DMS79 (cell line): ENCODE results near the gene SPARCL1.
"Not testable (repeated sequence)": the region's sequence is repeated elsewhere in the genome, so short reads cannot be mapped to it uniquely, and the experiment has no call there.

Source experiments
- DNase-seq: peaks from one replicate; lab custom pipeline; 2025; lab: John Stamatoyannopoulos, UW

Gene SPARCL1

GRCh38 chr4:87499403-87500091 lies 29.6 kb downstream of the SPARCL1 start:
- DNase-seq: no peak

DNA sequence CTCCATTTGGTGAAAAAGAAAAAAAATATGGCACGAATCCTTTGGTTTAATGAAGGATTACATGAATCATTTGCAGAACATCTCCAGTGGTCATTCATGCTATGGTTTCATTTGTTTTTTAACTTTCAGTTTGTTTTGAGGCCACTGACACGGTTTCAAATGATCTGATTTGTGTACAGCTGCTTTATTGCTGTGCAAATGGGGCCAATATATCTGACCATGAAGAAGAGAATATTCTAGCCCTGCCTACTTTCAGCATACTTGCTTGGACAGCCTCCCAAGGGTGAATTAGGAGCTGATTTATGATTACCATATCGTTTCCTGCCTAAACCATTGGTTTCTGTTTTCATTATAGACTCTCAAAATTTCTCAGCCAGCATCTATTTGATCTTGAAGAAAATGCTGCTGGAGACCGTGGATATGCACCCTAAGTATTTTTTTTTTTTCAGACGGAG lies 30.7 kb downstream of the SPARCL1 start:
- no peak for DNase-seq

GRCh38 chr4:87497578-87497977 lies 31.6 kb downstream of the SPARCL1 start:
- no peak for DNase-seq

DNA sequence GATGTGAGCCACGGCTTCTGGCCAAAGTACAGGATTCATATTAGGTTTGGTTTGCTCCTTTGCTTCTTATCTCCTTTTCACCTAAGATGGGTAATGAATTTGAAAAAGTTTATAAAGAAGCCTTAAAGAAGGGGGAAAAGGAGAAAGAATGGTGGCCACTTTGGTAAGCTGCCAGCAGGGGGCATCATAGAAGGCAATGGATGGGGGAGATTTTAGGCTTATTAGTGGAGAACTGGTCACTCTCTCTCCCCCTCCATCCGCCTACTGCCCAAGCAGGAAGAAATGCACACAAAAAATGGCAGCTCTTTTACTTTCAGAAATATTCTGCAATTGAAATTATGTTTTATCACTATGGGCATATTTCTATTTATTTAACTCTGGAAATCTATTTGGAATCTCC lies 32.0 kb downstream of the SPARCL1 start:
- no peak for DNase-seq

DNA sequence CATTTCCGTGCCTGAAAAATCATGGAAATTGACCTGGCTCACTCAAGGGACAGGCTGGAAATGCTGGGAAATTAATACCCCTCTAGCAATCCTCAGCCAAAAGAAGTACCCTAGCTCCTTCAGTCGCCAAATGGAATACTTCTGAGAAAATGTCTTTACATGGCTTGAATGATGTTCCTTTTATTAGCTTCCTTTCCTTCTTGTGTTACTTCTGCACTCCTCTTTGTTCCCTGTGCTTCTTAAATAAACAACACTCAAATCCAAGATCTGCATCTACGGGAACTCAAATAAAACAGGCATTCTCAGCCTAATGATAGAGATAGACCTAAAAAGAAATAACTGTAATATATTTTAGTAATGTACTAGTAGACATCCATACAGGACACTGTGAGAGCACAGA lies 36.1 kb downstream of the SPARCL1 start:
- no peak for DNase-seq

- DNase-seq: not testable (repeated sequence)
Measured at GRCh38 chr4:87491851-87492250, 37.3 kb downstream of the SPARCL1 start.

- DNase-seq: no peak
Measured at GRCh38 chr4:87491436-87491835, 37.7 kb downstream of the SPARCL1 start.

DNA sequence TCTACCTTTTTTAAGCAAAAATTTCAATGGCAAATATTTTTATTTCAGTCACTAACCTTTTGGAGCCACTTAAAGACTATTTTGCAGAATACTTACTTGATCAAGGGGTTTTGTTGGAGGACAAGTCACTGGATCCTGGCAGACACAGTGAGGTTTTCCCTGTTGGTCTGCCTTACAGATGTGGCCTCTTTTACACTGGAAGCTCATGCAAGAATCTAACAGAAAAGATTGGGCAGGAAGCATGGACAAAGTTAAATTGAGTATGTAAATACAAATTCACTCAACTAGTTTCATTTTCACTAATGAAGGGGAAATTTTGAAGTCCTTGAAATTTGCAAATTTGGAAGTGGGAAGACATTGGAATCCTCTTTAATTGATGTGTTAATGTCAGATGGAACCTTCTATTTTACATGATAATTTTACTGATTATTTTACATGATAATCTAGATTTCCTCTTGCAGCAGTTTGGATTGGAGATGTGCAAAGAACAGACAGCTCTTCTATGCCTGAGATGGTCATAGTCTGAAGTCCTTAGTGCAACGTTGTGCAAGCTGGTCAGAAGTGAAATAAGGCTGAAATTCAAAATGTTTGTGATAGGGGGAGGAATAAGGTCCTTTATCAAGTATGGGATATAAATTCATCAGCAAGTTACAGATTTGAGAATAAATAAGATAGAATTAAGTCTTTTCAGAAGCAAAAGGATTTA lies 38.4 kb downstream of the SPARCL1 start:
- no peak for DNase-seq

GRCh38 chr4:87489678-87490077 lies 39.5 kb downstream of the SPARCL1 start:
- no peak for DNase-seq

DNA sequence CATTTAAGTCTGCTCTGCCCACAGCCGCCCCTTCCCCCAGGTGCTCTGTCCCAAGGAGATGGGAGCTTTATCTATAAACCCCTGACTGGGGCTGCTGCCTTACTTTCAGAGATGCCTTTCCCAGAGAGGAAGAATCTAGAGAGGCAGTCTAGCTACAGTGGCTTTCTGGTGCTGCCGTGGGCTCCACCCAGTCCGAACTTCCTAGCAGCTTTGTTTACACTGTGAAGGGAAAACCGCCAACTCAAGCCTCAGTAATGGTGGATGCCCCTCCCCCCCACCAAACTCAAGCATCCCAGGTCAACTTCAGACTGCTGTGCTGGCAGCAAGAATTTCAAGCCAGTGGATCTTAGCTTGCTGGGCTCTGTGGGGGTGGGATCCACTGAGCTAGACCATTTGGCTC lies 40.5 kb downstream of the SPARCL1 start:
- not testable (repeated sequence) for DNase-seq

GRCh38 chr4:87483247-87483646 lies 45.9 kb downstream of the SPARCL1 start:
- not testable (repeated sequence) for DNase-seq

- DNase-seq: no peak
Measured at GRCh38 chr4:87481377-87481776, 47.8 kb downstream of the SPARCL1 start.

GRCh38 chr4:87478732-87479250 lies 50.4 kb downstream of the SPARCL1 start:
- DNase-seq: no peak

DNA sequence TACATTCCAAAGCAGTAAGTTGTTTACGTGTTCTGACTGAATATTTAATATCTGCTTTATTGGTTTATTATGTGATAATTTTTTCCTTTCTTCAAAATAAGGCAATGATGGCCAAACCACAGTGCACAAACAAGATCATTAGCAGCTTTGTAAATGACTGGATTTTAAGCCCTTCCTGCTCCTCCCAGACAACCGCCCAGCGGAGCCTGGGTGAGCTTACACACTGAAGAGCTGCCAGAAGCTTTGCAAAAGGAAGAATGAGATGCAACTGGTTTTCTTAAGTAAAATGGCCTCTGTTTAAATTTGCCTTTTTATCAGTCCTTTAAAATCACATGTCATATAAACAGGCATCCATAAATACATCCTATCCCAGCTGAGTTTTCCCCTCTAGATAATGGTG lies 52.2 kb downstream of the SPARCL1 start:
- DNase-seq: no peak

DNA sequence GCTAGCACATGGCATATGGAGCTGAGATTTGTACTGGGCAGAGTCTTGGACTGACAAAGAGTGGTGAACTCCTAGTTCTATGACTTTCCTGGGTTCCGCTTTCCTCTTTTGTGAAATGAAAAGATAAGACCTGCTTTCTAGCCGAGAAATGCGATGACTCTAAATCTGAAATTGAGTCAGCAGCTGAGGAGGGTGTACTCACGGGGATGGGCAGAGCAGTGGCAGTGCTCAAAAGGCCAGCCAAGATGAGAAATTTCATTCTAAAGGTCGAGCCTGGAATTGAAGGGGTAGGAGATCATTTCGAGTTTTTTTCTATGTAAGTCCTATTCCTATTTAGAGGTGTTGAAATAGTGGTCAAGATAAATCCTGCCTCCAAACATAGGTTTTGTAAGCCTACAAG lies 59.8 kb downstream of the SPARCL1 start:
- DNase-seq: no peak

DNA sequence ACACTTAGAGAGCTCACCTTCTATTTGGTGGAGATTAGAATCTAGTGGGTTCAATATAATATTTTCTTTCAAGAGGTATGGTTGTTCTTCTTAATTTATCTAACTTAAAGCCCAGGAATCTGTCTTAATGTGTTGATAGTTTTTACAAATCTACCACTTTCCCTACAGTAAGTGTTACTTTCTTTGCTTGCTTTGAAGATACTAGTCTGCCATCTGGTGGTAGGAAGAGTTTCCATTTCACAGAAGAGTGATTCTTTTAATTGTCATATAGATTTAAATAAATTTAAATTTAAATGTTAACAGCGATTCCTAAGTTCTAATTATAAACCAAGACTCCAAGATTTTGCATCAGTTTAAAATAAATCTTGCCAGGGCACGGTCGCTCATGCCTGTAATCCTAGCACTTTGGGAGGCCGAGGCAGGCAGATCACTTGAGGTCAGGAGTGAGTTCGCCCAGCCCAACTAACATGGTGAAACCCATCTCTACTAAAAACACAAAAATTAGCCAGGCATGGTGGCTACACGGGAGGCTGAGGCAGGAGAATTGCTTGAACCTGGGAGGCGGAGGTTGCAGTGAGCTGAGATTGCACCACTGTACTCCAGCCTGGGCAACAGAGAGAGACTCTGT lies 63.3 kb downstream of the SPARCL1 start:
- DNase-seq: no peak

DNA sequence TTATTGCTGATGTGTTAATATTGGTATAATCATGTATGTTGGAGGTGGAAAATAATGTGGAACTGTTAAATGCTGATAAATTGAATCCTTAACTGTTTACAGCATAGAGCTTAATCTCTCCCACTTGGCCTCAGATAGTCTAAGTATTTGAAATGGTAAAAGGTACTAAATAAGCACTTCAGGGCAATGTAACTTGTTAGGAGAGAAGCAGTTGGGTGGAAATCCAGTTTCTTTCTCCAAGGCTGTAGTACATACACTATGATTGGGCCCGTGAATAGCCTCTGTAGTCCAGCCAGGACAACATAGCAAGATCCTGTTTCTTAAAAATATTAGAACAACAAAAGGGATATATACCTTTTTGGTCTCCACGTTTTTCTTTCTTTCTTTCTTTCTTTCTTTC lies 67.1 kb downstream of the SPARCL1 start:
- no peak for DNase-seq

DNA sequence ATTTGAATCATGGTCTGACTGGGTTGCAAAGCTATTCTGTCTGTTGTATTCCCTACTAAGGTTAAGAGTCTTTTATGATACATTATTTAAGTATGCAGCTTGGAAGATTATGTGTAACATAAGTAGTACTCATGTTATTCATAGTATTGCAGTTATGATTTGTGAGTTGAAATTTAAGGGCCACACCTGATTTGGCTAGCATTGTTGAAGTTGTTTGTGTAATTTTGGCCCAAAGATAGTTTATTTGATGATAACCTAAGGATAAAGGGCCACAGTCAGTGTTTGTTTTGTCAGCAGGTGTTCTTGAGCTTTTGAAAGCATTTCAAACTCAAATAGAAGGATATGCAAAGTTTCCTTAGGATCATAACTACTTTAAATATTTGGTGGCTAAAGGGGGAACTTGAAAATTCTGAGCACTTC lies 67.9 kb downstream of the SPARCL1 start:
- no peak for DNase-seq

GRCh38 chr4:87458913-87459312 lies 70.3 kb downstream of the SPARCL1 start:
- DNase-seq: no peak

DNA sequence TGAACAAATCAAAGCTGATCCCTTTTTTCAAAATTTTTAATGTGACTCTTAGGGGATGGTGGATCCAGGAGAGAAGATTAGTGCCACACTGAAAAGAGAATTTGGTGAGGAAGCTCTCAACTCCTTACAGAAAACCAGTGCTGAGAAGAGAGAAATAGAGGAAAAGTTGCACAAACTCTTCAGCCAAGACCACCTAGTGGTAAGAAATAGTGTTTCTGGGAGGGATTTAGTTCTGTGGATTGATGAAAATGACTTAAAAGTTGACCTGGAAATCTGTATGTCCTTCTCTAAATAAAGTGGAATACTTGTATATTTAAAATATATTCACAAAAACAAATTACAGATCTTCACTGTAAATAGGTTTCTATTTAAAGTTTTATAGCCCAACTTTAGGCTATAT lies 77.6 kb downstream of the SPARCL1 start:
- no peak for DNase-seq

GRCh38 chr4:87446375-87446774 lies 82.8 kb downstream of the SPARCL1 start:
- DNase-seq: not testable (repeated sequence)

- DNase-seq: no peak
Measured at GRCh38 chr4:87445964-87446363, 83.2 kb downstream of the SPARCL1 start.

DNA sequence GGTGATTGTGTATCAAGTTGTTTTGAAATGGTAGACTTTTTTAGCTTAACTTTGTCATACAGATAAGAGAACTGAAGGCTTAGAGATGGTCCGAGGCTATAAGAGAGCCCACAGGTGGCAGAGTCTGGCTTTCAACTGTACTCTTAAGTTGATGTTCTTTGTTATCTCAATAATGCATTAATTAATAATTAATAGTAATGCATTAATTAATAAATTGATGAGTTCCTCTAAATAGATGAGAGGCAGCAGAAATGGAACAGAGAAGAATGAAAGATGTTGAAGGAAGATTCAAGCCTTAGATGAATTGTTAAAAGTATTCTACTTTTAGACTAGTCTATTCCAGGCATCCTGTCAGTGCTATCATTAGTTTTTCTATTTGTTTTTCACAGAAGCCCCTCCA lies 84.4 kb downstream of the SPARCL1 start:
- no peak for DNase-seq
